NCI-H2081 treated with DMSO at 0.1 percent for 48 hours (cell line): Measurements from ENCODE around the gene LRRC8B.
"Not testable (repeated sequence)": the region's sequence is repeated elsewhere in the genome, so short reads cannot be mapped to it uniquely, and the experiment has no call there.

Experiments used
- DNase-seq: peaks from one replicate; lab custom pipeline; 2025; lab: John Stamatoyannopoulos, UW

LRRC8B gene

DNA sequence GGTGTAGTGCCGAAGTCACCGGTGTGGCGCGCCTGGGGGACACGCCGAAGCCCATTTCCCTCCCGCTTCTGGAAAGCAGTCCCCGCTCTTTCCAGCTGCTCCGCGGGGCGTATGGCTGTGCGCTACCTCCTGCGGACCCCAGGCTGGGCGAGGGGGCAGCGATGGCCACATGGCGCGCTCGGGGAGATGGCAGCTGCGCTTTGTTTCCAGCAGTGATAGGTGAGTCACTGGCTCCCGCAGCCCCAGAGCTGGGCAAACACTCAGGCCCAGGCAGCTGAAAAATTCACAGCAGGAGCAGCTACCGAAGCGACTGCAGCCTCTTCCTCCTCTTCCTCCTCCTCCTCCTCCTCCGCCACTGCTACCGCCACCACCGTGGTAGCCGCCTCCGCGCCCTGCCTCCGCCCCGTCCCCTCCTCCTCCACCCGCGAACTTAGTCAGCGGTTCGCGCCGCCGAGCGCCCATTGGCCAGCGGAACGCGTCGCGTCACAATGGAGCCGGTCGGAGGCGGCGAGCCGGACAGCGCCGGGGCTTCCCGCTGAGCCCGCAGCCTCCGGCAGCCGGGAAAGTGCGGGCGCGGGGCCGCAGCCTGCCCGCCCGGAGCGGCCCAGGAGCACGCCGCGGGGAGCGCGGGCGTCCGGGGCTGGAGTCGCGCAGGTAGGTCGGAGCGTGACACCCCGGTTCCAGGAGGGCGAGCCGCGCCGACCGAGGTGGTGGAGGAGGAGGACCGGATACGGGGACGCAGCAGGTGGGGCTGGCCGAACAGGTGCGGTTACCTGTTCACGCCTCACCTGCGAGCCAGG, at the start of gene LRRC8B:
Gene LRRC8B (plus strand): TSS at position 461 of the 800 bp plus-strand sequence. CDS start 57,822 bp downstream, outside the sequence.
- no peak for DNase-seq

DNA sequence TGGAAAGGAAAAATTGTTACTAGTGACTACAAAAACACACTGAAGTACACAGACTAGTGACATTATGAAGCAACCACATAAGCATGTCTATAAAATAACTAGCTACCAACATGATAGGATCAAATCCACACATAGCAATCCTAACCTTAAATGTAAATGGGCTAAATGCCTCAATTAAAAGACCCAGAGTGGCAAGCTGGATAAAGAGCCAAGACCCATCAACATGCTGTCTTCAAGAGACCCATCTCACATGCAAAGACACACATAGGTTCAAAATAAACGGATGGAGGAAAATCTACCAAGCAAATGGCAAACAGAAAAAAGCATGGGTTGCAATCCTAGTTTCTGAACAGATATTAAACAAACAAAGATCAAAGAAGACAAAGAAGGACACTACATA, 49.4 kb upstream of the LRRC8B start:
- no peak for DNase-seq

DNA sequence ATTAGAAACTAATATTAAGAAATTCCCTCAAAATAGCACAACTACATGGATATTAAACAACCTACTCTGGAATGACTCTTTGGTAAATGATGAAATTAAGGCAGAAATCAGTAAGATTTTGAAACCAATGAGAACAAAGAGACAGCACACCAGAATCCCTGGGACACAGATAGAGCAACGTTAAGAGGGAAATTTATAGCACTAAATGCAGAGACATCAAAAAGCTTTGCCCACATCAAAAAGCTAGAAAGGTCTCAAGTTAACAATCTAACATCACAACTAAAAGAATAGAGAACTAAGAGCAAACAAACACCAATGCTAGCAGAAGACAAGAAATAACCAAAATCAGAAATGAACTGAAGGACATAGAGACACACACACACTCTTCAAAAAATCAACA, 48.6 kb upstream of the LRRC8B start:
- no peak for DNase-seq

DNA sequence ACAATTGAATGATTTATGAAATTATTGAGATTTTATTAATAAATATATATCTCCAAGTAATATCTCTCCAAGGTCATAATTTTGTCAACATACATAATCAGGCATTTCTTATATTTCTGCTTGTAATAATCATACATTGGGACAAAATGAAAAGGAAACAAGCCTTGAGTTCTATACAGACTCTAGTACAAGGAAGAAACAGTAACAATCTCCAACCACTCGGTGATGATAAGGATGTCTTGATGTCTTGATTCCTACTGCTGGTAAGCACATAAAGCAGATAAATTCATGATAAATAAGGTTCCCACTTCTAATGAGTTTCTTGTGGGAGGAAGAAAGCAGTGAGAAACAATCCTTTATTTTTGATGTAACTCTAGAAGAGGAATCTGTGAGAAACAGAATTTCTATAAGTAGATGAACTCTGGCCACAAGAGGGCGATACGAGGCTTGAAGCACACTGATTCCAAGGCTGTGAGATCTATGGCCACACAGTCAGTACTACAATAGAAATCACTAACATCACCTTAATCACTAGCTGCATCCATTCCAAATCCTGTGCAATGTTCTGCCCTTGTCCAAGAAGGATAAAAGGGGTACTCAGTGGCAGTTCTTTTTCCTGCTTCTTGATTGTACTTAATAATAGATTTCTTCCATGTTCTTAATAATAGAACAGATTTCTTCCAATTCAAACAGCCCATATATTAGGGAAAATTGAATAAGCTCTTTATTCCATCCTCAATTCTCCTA, 41.4 kb upstream of the LRRC8B start:
- peak; percentile 30 for DNase-seq

DNA sequence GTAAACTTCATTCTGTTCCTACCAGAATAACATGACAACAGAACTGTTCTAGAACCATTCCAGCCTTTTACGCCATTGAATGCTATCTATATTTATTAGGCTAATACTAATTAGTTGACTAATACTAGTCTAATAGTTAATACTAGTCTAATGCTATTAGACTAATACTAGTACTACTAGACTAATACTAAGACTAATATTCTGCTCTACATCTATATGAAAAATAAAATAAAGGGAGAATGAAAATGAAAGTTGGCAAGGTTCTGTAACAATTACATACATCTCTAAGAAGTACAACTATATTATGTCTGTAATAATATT, 40.9 kb upstream of the LRRC8B start:
- DNase-seq = no peak

DNA sequence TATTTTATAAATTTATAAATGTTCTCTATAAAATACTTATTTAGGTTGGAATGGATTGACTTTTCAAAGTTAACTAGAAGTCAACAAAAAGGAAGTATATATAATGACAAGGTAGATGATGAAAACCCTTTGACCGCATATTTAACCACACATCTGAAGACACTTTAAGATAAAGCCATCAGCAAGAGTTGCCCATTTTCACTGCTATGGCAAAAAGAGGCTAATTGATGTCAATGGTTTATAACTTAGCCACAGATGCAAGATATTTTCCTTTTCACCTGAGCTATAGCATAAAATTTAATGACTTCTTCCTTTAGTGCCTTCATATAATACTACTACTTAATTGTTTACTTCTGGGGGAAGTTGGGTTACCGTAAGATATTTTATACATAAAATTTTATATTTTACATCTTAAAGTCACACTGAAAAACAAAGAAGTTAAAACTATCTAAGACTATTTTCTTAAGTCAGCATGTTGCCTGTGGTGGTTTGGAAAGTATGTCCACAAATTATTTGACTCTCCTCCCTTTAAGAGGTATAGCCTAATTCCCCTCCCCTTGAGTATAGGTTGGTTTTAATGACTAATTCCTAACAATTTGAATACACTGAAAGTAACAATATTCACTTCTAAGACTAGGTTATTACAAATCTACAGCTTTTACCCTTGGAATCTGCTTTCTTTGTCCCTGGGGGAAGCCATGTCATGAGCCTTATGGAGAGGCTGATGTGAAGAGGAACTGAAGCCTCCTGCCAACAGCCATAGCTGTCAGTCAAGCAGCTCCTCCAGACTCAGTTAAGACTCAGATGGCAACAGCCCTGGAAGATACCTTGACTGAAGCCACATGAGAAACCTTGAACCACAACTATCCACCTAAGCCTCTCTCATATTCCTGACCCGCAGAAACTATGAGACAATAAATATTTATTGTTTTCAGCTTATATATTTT, 40.3 kb upstream of the LRRC8B start:
- DNase-seq = no peak

DNA sequence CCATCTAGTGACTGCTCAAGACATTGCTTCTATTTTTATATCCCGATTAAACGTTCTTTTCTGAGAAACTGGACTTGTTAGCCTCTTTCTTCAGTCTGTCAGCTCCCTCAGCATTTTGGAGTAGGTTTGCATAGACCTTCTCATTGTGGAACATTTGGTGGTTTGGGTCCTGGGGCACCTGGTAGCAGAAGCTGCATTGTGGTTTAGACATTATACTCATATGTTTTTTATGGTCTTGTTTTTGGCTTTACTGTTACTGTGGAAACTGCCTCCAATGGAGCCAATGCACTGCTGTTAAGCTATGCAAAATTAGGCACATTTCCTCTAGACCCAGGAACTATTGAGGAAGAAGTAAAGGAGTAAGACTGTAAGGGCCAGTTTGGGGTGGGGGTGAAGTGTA, 36.7 kb upstream of the LRRC8B start:
- no peak for DNase-seq

DNA sequence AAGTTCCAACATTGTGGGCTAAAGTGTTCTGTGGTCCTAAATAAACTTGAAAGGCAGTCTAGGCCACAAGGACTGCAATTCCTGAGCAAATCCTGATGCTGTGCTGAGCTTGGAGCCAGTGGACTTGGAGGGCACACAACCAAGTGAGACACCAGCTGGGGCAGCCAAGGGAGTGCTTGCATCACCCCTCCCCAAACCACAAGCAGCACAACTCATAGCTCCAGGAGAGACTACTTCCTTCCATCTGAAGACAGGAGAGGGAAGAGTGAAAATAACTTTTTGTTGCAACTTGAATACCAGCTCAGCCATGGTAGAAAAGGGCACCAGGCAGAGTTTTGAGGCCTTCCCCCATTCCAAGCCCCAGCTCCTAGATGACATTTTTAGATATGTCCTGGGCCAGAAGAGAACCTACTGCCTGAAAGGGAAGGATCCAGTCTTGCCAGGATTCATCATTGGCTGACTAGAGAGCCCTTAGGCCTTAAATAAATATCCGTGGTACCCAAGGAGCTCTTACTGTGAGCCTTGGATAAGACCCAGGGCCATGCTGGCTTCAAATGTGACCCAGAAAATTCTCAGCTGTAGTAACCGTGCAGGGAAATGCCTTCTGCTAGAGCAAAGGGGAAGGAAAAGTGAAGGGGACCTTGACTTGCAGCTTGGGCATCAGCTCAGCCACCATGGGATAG, 35.4 kb upstream of the LRRC8B start:
- DNase-seq = no peak

DNA sequence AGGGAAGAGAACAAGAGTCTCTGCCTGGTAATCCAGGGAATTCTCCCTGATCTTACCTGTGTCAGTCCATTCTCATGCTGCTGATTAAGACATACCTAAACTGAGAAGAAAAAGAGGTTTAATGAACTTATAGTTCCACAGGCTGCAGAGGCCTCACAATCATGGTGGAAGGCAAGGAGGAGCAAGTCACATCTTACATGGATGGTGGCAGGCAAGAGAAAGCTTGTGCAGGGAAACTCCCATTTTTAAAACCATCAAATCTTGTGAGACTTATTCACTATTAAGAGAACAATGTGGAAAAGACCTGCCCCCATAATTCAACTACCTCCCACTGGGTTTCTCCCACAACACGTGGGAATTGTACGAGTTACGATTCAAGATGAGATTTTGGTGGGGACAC, 34.2 kb upstream of the LRRC8B start:
- DNase-seq = no peak

DNA sequence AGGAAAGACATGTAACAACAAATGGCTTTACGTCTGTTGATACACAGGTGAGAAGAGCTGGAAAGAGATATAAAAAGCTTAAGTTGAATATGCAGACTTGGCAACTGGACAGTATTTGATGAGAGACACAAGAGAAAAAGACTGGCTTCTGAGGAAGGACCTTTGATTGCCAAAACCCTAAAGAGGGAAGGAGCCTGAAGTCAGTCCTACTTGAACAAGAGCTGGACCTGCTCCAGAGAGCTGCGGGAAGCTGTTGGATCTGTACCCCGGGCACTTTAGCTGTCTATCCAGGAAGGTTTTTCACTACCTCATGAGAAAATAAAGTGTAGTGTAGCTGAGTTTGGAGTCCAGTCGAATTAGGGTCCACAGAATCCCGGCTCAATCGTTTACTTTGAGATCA, 25.3 kb upstream of the LRRC8B start:
- no peak for DNase-seq

DNA sequence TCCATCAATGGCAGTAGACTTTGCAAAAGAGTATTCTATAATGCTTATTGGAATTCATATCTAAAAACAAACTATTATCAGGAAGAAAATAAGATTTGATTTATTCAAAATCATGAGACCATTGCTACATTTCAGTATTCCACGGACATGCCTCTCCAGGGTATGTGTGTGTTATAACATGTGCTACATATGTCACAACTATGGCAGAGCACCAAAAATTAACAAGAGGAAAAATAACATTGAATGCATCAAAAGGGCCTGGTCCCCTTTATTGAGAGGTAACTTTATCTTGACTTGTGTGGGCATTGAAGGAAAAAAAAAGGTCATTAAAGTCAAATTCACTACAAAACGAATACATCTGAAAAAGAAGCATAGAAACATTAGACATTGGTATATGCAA, 22.6 kb upstream of the LRRC8B start:
- DNase-seq = no peak

DNA sequence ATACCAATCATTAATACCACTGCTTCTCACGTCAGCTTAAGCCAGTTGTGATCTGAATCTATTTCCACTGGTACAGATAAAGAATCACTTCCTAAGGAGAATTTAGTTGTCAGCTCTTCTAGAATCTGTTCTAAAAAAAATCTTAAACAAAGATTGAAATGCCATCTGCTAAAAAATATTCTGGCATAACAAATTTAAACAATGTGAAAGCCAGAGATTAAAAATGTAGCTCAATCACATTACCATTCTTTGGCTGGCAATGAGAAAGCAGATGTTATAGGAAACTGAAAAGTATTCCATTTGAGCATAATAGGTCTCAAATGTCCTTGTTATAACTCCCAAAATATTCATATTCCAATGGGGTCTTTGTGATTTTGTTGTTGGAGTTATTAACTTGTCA, 21.7 kb upstream of the LRRC8B start:
- DNase-seq = no peak

DNA sequence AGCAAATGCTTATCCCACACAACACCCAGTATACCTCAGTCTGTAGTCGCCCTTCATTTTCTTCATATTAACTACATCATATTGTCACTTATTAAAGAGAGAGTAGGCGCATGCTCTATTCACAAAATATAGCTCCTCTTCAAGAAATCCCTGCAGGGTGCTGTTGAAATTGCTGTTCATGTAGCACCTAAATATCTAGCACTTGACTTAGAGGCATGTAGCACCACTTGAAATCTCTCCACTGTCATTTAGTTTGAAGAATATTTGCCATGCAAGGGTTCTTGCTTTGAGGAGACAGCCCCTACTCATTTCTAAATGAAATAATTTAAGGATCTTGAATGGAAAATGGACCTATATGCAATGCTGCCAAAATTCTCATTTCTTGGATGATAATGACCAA, 20.9 kb upstream of the LRRC8B start:
- DNase-seq = no peak

DNA sequence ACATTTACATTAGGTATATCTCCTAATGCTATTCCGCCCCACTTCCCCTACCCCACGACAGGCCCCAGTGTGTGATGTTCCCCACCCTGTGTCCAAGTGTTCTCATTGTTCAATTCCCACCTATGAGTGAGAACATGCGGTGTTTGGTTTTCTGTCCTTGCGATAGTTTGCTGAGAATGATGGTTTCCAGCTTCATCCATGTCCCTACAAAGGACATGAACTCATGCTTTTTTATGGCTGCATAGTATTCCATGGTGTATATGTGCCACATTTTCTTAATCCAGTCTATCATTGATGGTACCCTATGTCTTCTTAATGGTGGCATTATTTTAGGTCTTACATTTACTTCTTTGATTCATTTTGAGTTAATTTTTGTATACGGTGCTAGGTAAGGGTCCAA, 14.6 kb upstream of the LRRC8B start:
- not testable (repeated sequence) for DNase-seq

DNA sequence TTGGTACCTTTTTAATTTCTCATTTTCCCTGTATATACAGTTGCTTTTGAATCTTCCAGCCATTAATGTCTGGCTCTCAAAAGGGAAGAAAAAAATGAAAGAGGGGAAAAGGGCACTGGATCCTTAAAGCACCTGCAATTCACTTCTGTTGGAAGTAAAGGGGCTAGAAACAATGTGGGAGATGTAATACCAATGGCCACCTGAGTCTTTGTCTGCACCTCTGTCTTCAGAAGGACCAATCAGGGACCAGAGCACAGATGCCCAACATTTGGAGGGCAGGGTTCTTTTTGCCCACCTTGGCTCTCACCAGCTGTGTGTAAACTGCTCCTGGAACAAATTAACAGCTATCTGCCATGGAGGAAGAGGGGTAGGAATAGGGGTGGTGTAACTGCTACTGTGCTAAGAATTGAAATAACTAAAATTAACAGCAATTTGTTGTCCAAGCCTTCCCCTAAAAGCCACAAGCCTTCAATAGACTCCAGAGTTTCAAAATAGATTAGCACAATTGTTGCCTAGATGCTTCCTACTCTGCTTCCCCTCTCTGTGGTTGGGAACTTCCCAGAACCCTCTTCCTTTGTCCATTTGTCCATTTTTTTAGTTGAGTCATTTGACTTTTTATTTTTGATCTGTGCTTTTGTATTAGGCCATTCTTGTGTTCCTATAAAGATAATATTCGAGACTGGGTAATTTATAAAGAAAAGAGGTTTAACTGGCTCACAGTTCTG, 11.5 kb upstream of the LRRC8B start:
- DNase-seq = no peak

DNA sequence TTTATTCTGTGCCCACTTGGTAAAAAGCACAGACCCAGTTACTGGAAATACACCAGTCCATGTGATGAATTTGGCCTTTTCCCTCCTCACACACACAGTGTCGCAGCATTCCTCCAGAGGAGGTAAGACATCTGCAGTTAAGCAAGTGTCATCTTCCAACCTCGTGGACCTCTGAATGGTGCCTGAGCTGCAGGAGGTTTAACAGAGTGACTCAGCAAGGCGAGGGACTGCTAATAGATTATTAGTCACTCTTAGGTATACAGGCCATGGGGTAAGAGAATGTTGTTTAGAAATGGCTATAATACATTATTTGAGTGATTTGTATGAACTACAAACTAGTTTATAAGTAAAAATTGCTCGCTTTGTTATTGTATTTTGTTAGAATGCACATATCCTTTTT, 8.6 kb upstream of the LRRC8B start:
- no peak for DNase-seq

DNA sequence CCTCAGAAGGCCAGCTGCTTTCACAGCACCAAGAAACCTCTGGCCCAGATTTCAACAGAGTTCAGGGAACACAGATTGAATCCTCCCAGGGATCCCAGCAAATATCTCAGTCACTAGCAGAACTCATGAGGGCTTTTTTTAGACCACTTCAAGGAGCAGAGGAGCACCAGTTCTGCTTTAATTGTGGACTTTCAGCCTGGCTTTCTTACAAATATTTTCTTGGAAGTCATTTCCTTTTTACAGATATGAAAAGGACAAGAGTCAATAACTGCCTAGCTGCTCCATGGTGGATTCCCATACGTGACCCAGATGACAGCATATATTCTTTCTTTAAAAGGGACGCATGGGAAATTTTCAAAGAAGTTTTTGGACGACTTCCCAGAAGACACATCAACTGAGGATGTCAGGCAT, 6.4 kb upstream of the LRRC8B start:
- no peak for DNase-seq

DNA sequence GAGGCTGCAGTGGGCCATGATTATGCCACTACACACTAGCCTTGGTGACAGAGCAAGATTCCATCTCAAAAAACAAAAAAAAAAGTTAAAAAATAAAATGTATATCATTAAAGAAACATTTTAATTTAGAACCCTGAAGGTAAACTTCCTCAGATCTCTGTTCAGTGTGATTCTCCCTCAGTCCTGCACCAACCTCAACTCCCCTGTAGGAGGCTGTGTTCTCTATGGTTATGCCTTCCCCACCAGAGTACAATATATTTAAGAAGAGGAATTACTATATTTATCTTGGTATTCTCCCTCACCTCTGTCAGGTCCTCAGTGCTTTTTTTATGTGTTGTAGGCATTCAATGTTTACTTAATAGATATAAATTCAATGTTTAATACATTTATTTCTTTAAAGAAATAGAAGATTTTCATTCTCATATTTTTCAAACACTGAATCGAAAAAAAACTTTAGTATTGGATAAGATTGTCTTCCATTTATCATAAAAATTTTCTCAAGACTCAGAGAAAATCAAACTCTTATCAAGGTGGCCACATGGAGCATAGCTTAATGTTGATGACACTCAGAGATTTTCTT, 4.8 kb upstream of the LRRC8B start:
- DNase-seq = no peak

DNA sequence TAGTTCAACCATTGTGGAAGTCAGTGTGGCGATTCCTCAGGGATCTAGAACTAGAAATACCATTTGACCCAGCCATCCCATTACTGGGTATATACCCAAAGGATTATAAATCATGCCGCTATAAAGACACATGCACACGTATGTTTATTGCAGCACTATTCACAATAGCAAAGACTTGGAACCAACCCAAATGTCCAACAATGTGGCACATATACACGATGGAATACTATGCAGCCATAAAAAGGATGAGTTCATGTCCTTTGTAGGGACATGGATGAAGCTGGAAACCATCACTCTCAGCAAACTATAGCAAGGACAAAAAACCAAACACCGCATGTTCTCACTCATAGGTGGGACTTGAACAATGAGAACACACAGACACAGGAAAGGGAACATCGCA, 2.7 kb upstream of the LRRC8B start:
- not testable (repeated sequence) for DNase-seq

DNA sequence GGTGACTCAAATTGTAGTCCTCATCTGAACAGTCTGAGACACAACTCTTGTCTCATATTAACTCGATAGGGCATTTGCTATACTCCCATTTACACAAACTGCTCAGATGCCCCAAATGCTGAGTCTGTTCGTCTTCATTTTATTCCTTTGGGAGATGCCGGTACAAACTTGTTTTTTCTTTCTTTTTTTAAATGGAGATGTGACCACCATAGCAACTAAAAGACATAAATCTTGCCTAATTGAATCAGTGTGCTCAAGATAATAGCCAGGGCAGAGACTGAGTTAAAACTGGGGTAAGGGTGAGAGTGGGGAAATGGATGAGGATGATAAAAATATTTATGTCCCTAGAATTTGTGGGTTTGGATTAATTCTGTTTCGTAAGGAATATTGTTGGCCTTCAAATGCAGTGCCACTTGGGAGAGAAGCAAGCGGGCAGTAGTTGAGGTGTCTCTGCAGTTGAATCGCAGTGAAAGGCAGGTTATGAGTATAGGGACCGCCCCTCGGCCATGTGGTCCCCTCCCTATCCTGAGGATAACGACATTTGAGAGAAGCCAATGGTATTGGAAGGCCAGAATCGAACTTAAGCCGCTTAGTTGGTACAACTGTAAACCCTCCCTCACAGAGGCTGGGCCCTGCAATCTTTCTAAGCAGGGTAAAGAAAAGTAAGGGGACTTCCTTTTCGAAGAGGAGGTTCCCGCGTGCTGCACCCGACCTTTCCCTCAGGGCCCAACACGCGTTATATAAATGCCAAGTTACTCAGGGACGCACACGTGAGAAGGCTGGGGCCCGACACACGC, 859 bp upstream of the LRRC8B start:
- no peak for DNase-seq
